ENCODE measurements around the gene RACGAP1. TPM values are rescaled to one million over a fixed set of nuclear protein-coding genes. Genes with fewer than 3 reads are reported as not detected.

Gene RACGAP1
- total and polyA plus RNA-seq, 2 donors (not counting 1 experiment from before 2014, with no cell fraction given): 4.1 to 14.2 TPM

- CTCF ChIA-PET: interaction anchor here (1.3 to 2.3 kb wide), 3 partner anchors 15 to 93 kb away, joined by 3 to 10 read pairs (median 5); no protein-coding TSS in a partner anchor
- no peak overlapping the region for H3K27ac ChIP-seq (ENCODE audit: low read length in 2 of 2)
- H3K4me2 ChIP-seq (replicated peaks; ENCODE audit: low read depth, low read length, poor library complexity, severe bottlenecking): peak overlapping the region; percentile 15
- H3K79me2 ChIP-seq (ENCODE audit: control insufficient read depth, insufficient read depth, low read length): no peaks in the 10 kb centered on the region
- no peak for DNase-seq
- H3K36me3 ChIP-seq (replicated peaks in 1 of 2; ENCODE audit: control extremely low read depth in 1 of 2, control insufficient read depth in 1 of 2, extremely low read depth in 1 of 2, insufficient read depth in 2 of 2, low read length in 1 of 2): no peaks in the 10 kb centered on the region
- Mint-ChIP-seq H3K27me3 (peaks cover 71% of the 10 kb centered on the region), H3K9me3 (ENCODE audit: insufficient read depth) (no peaks in the 10 kb centered on the region), H3K4me3 (peak overlapping the region; percentile 59), H3K4me1 (peaks cover 13% of the 10 kb centered on the region), H3K27ac (no peak overlapping the region)
- TF ChIP-seq, protein P1, sequence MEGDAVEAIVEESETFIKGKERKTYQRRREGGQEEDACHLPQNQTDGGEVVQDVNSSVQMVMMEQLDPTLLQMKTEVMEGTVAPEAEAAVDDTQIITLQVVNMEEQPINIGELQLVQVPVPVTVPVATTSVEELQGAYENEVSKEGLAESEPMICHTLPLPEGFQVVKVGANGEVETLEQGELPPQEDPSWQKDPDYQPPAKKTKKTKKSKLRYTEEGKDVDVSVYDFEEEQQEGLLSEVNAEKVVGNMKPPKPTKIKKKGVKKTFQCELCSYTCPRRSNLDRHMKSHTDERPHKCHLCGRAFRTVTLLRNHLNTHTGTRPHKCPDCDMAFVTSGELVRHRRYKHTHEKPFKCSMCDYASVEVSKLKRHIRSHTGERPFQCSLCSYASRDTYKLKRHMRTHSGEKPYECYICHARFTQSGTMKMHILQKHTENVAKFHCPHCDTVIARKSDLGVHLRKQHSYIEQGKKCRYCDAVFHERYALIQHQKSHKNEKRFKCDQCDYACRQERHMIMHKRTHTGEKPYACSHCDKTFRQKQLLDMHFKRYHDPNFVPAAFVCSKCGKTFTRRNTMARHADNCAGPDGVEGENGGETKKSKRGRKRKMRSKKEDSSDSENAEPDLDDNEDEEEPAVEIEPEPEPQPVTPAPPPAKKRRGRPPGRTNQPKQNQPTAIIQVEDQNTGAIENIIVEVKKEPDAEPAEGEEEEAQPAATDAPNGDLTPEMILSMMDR (IDR thresholded peaks at IDR 0.05): no peak
- no peak for TF ChIP-seq EZH2 (IDR thresholded peaks at IDR 0.05; ENCODE audit: borderline replicate concordance, insufficient read depth, low read depth, low read length, poor library complexity, severe bottlenecking)
- peaks cover 0 to 2% (median 0%) of the 10 kb centered on the region in 3 donors for H3K9me3 ChIP-seq (ENCODE audit: control extremely low read depth in 1 of 3, control insufficient read depth in 2 of 3, insufficient read depth in 1 of 3, low read length in 2 of 3)
- POLR2A ChIA-PET: no interaction called here
- peaks cover 5 to 18% of the 10 kb centered on the region in 2 donors for H3K4me1 ChIP-seq (ENCODE audit: control insufficient read depth in 2 of 2, insufficient read depth in 2 of 2, low read length in 2 of 2)
- peaks cover 0 to 65% (median 20%) of the 10 kb centered on the region in 4 experiments for H3K27me3 ChIP-seq (replicated peaks in 1 of 4; ENCODE audit: control extremely low read depth in 1 of 4, control insufficient read depth in 3 of 4, insufficient read depth in 4 of 4, low read length in 3 of 4)
- H4K20me1 ChIP-seq (ENCODE audit: control insufficient read depth, insufficient read depth, low read length, poor library complexity, severe bottlenecking): no peaks in the 10 kb centered on the region
- no peak overlapping the region for H2AFZ ChIP-seq (ENCODE audit: insufficient read depth, low read depth, low read length, poor library complexity, severe bottlenecking)
- no peak overlapping the region for H3K4me3 ChIP-seq (ENCODE audit: control extremely low read depth in 1 of 5, extremely low read depth in 1 of 5, insufficient read depth in 1 of 5, low read depth in 2 of 5, low read length in 4 of 5)
- intact Hi-C loops (cut with micrococcal nuclease): no loop called here
- 55% methylated on average over 32 of the region's 37 CpGs for WGBS (ENCODE audit: insufficient coverage)
- no peak overlapping the region for H3K9ac ChIP-seq (ENCODE audit: low read length)
- ATAC-seq (ENCODE audit: low read depth): no peak
Observed at GRCh38 chr12:49961993-49962764, 63.1 kb downstream of the RACGAP1 start.

All from B cell (primary cell).